HepG2 (cell line): ENCODE data around the gene CROT. TPM values are rescaled to one million over a fixed set of nuclear protein-coding genes. Genes with fewer than 3 reads are reported as not detected.

Source experiments
- ATAC-seq: fragments of 200-7000 bp; cut with Tn5 transposase; 3 replicates; pipeline ENCODE4 v1.9.1; 2020; ENCODE audit warnings: mild to moderate bottlenecking, moderate library complexity
- BruUV-seq: library from RNA; stranded (reverse); fragments of 400-500 nt; replicated peaks from 2 replicates; lab custom pipeline; 2021; lab: Mats Ljungman, UMichigan
- CTCF ChIA-PET: fragments of 300-600 bp; formaldehyde crosslinking; extraction: SDS; loops from one replicate; lab custom pipeline; 2021; ENCODE audit warnings: low total read pairs, inconsistent platforms, low intra/inter-chr PET ratio; lab: Yijun Ruan, JAX
- POLR2A ChIA-PET: fragments of 350-600 bp; sonication (Branson Sonifier 250); formaldehyde crosslinking; loops from one replicate; lab custom pipeline; 2020; ENCODE audit warnings: antibody characterized with exemption, inconsistent platforms; lab: Yijun Ruan, JAX
- DNase-seq: peaks from one replicate; pipeline ENCODE4 v3.0.0-alpha.2; 2015; ENCODE audit warnings: low spot score
- FAIRE-seq: peaks from 3 replicates; lab custom pipeline; 2011; peaks lifted over from hg19 to GRCh38; lab: Jason Lieb, UNC
- H2AFZ ChIP-seq: one replicate; pipeline ENCODE4 v1.6.1; 2011; ENCODE audit warnings: low read length, inconsistent platforms
- H3K27ac ChIP-seq: fragments of 300-600 bp; 3 replicates; pipeline ENCODE4 v1.8.0; 2011; ENCODE audit warnings: mixed run types, mild to moderate bottlenecking, mixed read lengths, low read length, inconsistent platforms; ENCODE audit not compliant: insufficient read depth; ENCODE audit errors: extremely low read length
- H3K27me3 ChIP-seq, 2 experiments: fragments of 200-600 bp in 1 of 2; 2 replicates in 1 of 2; 3 replicates in 1 of 2; pipeline versions ENCODE4 v1.6.0 to v1.8.0; 2011; ENCODE audit warnings: low read length in 2 of 2, mild to moderate bottlenecking in 2 of 2, moderate library complexity in 2 of 2, inconsistent platforms in 1 of 2; ENCODE audit not compliant: insufficient read depth in 2 of 2, control insufficient read depth in 1 of 2
- H3K36me3 ChIP-seq, 2 experiments: fragments of 200-600 bp in 1 of 2; replicated peaks in 1 of 2; 2 replicates in 1 of 2; 3 replicates in 1 of 2; pipeline versions ENCODE4 v1.5.1 to v1.8.0; 2011; ENCODE audit warnings: low read length in 2 of 2, inconsistent platforms in 1 of 2; ENCODE audit not compliant: insufficient read depth in 2 of 2, control insufficient read depth in 1 of 2
- H3K4me1 ChIP-seq: 2 replicates; pipeline ENCODE4 v1.5.1; 2012; ENCODE audit warnings: low read length, inconsistent platforms; ENCODE audit not compliant: insufficient read depth
- H3K4me2 ChIP-seq: 2 replicates; pipeline ENCODE4 v1.6.0; 2011; ENCODE audit warnings: low read depth, low read length, inconsistent platforms
- H3K4me3 ChIP-seq, 3 experiments: fragments of 200-600 bp in 1 of 3; sonication (generic), shearing (Covaris generic) in 1 of 3; replicated peaks in 1 of 3; 2 replicates each; pipeline ENCODE4 v1.5.1; 2011 to 2016; ENCODE audit warnings: low read length in 3 of 3, inconsistent platforms in 2 of 3, low read depth in 2 of 3, mild to moderate bottlenecking in 2 of 3, control low read depth in 1 of 3, mixed read lengths in 1 of 3; ENCODE audit not compliant: insufficient read depth in 1 of 3
- H3K79me2 ChIP-seq: one replicate; pipeline ENCODE4 v1.6.1; 2011; ENCODE audit warnings: low read length, inconsistent platforms; ENCODE audit not compliant: insufficient read depth
- H3K9ac ChIP-seq: 2 replicates; pipeline ENCODE4 v1.6.0; 2011; ENCODE audit warnings: mild to moderate bottlenecking, low read depth, low read length, inconsistent platforms; ENCODE audit not compliant: insufficient read depth
- H3K9me3 ChIP-seq: 2 replicates; pipeline ENCODE4 v1.5.1; 2012; ENCODE audit warnings: mild to moderate bottlenecking, low read length
- H4K20me1 ChIP-seq: 2 replicates; pipeline ENCODE4 v1.6.0; 2011; ENCODE audit warnings: inconsistent platforms, mild to moderate bottlenecking, low read length, moderate library complexity; ENCODE audit not compliant: insufficient read depth
- DBP ChIP-seq: sonication (generic); formaldehyde crosslinking; IDR thresholded peaks from 2 replicates; pipeline ENCODE4 v1.4.0; 2020; ENCODE audit warnings: missing genetic modification reagents; ENCODE audit errors: not compliant biosample characterization
- GTF2F1 ChIP-seq: fragments of 150-350 bp; IDR thresholded peaks from 2 replicates; pipeline ENCODE4 v1.6.1; 2014; ENCODE audit warnings: low read length
- HIC2 ChIP-seq: sonication (generic); formaldehyde crosslinking; IDR thresholded peaks from 2 replicates; pipeline ENCODE4 v1.9.0; 2022; ENCODE audit warnings: low read depth, missing genetic modification reagents
- MIXL1 ChIP-seq: IDR thresholded peaks from 2 replicates; pipeline ENCODE4 v1.6.1; 2016
- PAX8 ChIP-seq: sonication (generic); formaldehyde crosslinking; IDR thresholded peaks from 2 replicates; pipeline ENCODE4 v1.8.0; 2022; ENCODE audit warnings: mild to moderate bottlenecking, missing genetic modification reagents, borderline replicate concordance
- ZFYVE20 ChIP-seq: sonication (generic); formaldehyde crosslinking; IDR thresholded peaks from 2 replicates; pipeline ENCODE4 v1.8.0; 2023; ENCODE audit warnings: low read depth, mild to moderate bottlenecking, moderate library complexity, missing genetic modification reagents, borderline replicate concordance
- ZIK1 ChIP-seq: sonication (generic); formaldehyde crosslinking; IDR thresholded peaks from 2 replicates; pipeline ENCODE4 v1.5.0; 2020; ENCODE audit warnings: mild to moderate bottlenecking, low read depth, missing genetic modification reagents, borderline replicate concordance
- ZMAT3 ChIP-seq: sonication (generic); formaldehyde crosslinking; conservative IDR thresholded peaks from 2 replicates; pipeline ENCODE4 v1.7.0; 2021; ENCODE audit warnings: missing genetic modification reagents
- ZNF292 ChIP-seq: sonication (generic); formaldehyde crosslinking; IDR thresholded peaks from 2 replicates; pipeline ENCODE4 v1.8.1; 2022; ENCODE audit warnings: mild to moderate bottlenecking, low read depth, missing genetic modification reagents, borderline replicate concordance
- ZNF44 ChIP-seq: sonication (generic); formaldehyde crosslinking; IDR thresholded peaks from 2 replicates; pipeline ENCODE4 v1.5.1; 2020; ENCODE audit warnings: mild to moderate bottlenecking, missing genetic modification reagents
- ZNF775 ChIP-seq: sonication (generic); formaldehyde crosslinking; IDR thresholded peaks from 2 replicates; pipeline ENCODE4 v1.4.0; 2020; ENCODE audit warnings: missing genetic modification reagents, mild to moderate bottlenecking, moderate library complexity, borderline replicate concordance
- in situ Hi-C: cut with HindIII; loops from 2 replicates; pipeline ENCODE4 v1.10.0; 2017; ENCODE audit warnings: low pct_unique_long_range_greater_than_20kb; ENCODE audit not compliant: extremely low pct_ligation_motif_present
- intact Hi-C: fragments of 100-400 bp; cut with micrococcal nuclease; formaldehyde crosslinking; loops from one replicate; pipeline ENCODE4 v1.10.0; 2022; ENCODE audit not compliant: unreplicated experiment
- polyA plus RNA-seq, 8 experiments: library from polyadenylated mRNA; depleted of rRNA in 3 of 8; stranded (reverse) in 7 of 8; unstranded in 1 of 8; fragments of >200 nt; fragmentation: Illumina TruSeq in 4 of 8; extraction: Trizol in 4 of 8; gene quantifications; 2 replicates each; pipeline versions ENCODE4 v1.2.1 to v1.2.3, GENCODE V29; 2011 to 2016; ENCODE audit warnings: low read depth in 4 of 8, missing spikeins in 1 of 8, mixed read lengths in 1 of 8; ENCODE audit not compliant: insufficient read depth in 1 of 8
- total RNA-seq, 5 experiments: library from RNA; depleted of rRNA; stranded (reverse); fragments of >200 nt; fragmentation: Illumina TruSeq; extraction: Trizol; gene quantifications; 2 replicates each; pipeline ENCODE4 v1.2.3, GENCODE V29; 2016; ENCODE audit warnings: low read depth in 1 of 5

The CROT gene
- total and polyA plus RNA-seq, 2 of the 13 experiments (the other 11 are each of a cell fraction or from before 2014, with no cell fraction given) = 5.0 to 13.7 TPM

GRCh38 chr7:87404674-87405073 lies 59.2 kb downstream of the CROT start:
- Histone ChIP-seq H3K4me1 (no peaks in the 10 kb centered on the region; the same call in 1 of the 2 replicates), H3K27ac (no peak overlapping the region), H3K27me3 (no peaks in the 10 kb centered on the region), H3K79me2 (no peaks in the 10 kb centered on the region), H3K36me3 (peaks cover 2 to 48% of the 10 kb centered on the region in 2 experiments; a peak in 3 of 5 replicates), H3K9me3 (no peaks in the 10 kb centered on the region), H4K20me1 (no peaks in the 10 kb centered on the region), H3K9ac (no peak overlapping the region), H3K4me2 (no peak overlapping the region), H2AFZ (no peak overlapping the region), H3K4me3 (no peak overlapping the region)
- intact Hi-C loops (no loop called here), in situ Hi-C loops (loop anchor here (25.0 kb wide), 1 partner anchor 467 kb away; no protein-coding TSS in a partner anchor)
- no peak for TF ChIP-seq ZMAT3
- TF ChIP-seq ZFYVE20 (CRISPR knock-in tag) = no peak
- TF ChIP-seq PAX8 = no peak
- TF ChIP-seq HIC2 (CRISPR knock-in tag) = no peak
- no peak for TF ChIP-seq ZNF44 (CRISPR knock-in tag)
- TF ChIP-seq MIXL1 (CRISPR knock-in tag) = no peak
- no peak for TF ChIP-seq DBP
- no peak for TF ChIP-seq GTF2F1
- TF ChIP-seq ZNF292 (CRISPR knock-in tag) = no peak
- no peak for TF ChIP-seq ZIK1
- no peak for TF ChIP-seq ZNF775 (CRISPR knock-in tag)
- BruUV-seq = no TSS peak
- CTCF ChIA-PET = no interaction called here
- ATAC-seq = no peak
- no peak for FAIRE-seq
- POLR2A ChIA-PET = no interaction called here
- DNase-seq = no peak
